Fibroblast of peridontal ligament (primary cell): ENCODE results near the gene PDK2.

Source experiments
- DNase-seq: peaks from one replicate; pipeline ENCODE4 v3.0.0-alpha.2; 2010; ENCODE audit errors: extremely low read depth

The PDK2 gene

GRCh38 chr17:50135316-50136095 is 40.4 kb downstream of the PDK2 start:
- DNase-seq, result no peak

- no peak for DNase-seq
These were observed 41.0 kb downstream of the PDK2 start for GRCh38 chr17:50136096-50136687.

- no peak for DNase-seq
These were observed 41.9 kb downstream of the PDK2 start for GRCh38 chr17:50137042-50137441.

- no peak for DNase-seq
These were observed 44.1 kb downstream of the PDK2 start for GRCh38 chr17:50139185-50139783.

GRCh38 chr17:50139950-50140885 is 45.1 kb downstream of the PDK2 start:
- peak; percentile 72 for DNase-seq

- DNase-seq, result no peak
These were observed 46.0 kb downstream of the PDK2 start for GRCh38 chr17:50141026-50141744.

- DNase-seq, result no peak
These were observed 46.6 kb downstream of the PDK2 start for GRCh38 chr17:50141745-50142110.

GRCh38 chr17:50143461-50144176 is 48.5 kb downstream of the PDK2 start:
- DNase-seq, result no peak

- no peak for DNase-seq
These were observed 49.2 kb downstream of the PDK2 start for GRCh38 chr17:50144355-50144754.

GRCh38 chr17:50144845-50145531 is 49.8 kb downstream of the PDK2 start:
- no peak for DNase-seq

- DNase-seq, result no peak
These were observed 50.5 kb downstream of the PDK2 start for GRCh38 chr17:50145532-50146229.

GRCh38 chr17:50146230-50146926 is 51.2 kb downstream of the PDK2 start:
- DNase-seq, result no peak

- no peak for DNase-seq
These were observed 51.9 kb downstream of the PDK2 start for GRCh38 chr17:50146927-50147665.

- DNase-seq, result peak; percentile 47
These were observed 52.7 kb downstream of the PDK2 start for GRCh38 chr17:50147841-50148225.

GRCh38 chr17:50148226-50149090 is 53.3 kb downstream of the PDK2 start:
- DNase-seq, result no peak

- no peak for DNase-seq
These were observed 53.9 kb downstream of the PDK2 start for GRCh38 chr17:50149091-50149416.
